Activated T-cell treated with anti-CD3 and anti-CD28 coated beads, Interleukin-2, amount 50 U/mL, for 1 hour (primary cell): ENCODE measurements around the gene MBD5.

Source experiments
- DNase-seq: peaks from one replicate; pipeline ENCODE4 v3.0.0-alpha.2; 2020

Gene MBD5

GRCh38 chr2:148026573-148026972 lies 5.7 kb downstream of the MBD5 start:
- no peak for DNase-seq

- DNase-seq: no peak
Observed at GRCh38 chr2:148027822-148028221, 6.9 kb downstream of the MBD5 start.

GRCh38 chr2:148028781-148029180 lies 7.9 kb downstream of the MBD5 start:
- no peak for DNase-seq

- DNase-seq: no peak
Observed at GRCh38 chr2:148031152-148031551, 10.3 kb downstream of the MBD5 start.

DNA sequence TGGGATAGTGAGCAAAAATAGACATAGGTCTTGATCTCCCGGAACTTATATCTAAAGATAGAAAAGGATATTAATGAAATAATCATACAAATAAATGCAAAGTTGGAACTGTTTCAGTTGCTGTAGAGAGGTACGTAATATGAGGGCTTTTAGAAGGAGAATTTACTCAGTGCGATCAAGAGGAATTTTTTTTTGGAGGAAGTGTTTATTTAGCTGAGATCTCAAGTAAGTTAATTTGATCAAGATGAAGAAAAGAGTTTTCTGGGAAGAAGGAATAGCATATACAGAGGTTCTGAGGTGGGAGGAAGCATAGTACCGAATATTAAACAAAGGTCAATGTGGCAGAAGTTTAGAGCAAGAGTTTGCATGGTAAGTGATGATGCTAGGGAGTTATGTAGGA lies 11.3 kb downstream of the MBD5 start:
- DNase-seq: no peak

DNA sequence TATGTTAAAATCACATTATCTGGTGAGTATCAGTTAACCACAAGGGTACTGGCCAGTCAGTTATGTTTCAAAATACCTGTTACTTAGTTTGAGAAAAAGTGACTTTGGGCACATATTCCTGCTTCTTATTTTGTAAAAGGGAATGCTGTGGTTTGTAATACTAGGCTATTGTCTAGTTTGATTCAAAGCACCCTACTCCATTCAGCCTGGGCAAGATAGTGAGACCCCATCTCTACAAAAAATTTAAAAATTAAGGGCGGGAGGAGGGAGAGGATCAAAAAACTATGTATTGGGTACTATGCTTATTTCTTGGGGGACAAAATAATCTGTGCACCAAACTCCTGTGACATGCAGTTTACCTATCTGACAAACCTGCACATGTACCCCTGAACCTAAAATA lies 18.9 kb downstream of the MBD5 start:
- DNase-seq: no peak

GRCh38 chr2:148042219-148042618 lies 21.3 kb downstream of the MBD5 start:
- no peak for DNase-seq

DNA sequence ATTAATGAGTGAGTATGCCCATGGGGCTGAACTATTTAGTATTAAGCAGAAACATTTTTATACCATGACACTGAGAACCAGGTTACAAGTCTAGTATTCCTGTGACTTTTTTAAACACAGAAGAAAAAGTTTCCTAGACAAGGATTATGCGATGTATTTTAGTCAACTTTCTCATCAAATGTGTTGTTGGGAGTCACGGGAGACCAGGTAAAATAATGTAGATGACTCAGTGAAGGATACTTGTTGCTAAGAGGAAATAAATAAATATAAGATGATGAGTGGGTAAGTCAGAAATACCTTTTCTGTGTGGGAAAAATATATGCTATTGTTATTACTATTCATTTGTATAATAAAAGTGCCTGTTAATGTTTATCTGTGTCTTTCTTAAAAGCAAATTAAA lies 23.4 kb downstream of the MBD5 start:
- no peak for DNase-seq

- DNase-seq: no peak
Observed at GRCh38 chr2:148046802-148047201, 25.9 kb downstream of the MBD5 start.

DNA sequence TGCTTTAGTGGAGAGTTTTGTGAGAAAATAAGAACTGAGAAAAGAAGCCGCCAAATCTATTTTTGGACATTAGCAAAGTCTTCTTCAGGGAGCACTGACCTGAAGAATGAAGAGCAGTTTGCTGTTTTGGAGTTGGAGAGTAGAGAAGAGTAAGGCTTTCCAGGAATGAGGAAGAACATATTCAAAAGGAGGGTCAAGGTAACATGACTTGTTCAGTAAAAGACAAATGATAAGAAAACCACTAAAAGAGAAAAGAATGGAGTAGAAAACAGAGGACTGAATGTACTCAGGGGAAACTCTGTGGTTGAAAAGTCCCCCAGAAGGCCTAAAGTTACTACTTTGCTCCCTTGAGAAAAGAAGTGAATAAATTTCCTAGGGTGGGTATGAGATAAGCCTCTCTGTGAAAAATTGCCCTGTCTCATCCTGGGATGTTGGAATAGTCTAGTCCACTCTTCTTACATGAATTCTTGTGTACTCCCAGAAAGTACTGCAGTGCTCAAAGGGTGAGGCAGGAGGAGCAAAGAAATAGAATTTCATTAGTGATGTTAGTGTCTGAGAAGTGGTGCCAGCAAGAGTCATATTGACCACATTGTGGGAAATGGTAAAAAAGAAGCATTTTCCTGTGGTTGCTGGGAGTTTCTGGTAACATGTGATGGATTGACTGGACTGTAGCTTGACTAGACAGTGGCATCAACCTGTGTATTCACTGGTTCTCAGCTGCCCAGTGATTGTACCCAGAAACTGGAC lies 27.8 kb downstream of the MBD5 start:
- no peak for DNase-seq

GRCh38 chr2:148049284-148049683 lies 28.4 kb downstream of the MBD5 start:
- no peak for DNase-seq

GRCh38 chr2:148052687-148053086 lies 31.8 kb downstream of the MBD5 start:
- DNase-seq: no peak

DNA sequence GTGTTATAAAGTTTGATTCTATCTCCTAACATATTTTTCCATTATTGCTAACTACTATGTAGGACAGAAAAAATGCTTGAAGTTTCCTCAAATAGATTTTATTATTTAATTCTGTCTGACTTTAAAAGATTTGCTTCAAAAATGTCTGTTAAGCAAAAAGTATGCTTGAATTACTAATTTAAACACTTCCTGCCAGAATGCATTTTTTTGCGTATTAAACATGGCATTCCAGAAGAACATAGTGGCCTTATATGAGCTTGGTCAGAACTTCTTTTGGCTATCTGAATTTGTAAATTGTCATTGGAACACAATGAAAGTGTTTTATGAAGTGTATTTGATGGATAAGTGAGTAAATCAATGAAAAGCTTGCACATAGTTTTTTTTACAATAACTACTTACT lies 37.8 kb downstream of the MBD5 start:
- no peak for DNase-seq

DNA sequence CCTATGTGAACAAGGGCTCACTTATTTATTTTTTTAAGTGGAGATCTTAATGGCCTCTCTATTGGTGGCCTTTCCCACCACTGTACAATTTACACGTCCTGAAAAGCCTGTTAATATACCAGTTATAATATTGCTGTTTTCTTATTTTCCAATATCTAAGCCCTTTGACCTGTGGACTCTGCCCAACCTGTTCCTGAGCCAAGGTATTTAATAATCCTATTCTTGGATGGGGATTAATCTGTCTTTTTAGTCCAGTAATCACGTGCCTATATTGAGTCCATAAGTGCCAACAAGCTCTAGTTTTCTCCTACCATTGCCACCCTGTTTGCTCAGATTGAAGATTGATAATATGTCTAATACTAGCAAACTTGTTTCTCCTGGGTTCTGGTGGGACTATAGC lies 42.7 kb downstream of the MBD5 start:
- DNase-seq: no peak

DNA sequence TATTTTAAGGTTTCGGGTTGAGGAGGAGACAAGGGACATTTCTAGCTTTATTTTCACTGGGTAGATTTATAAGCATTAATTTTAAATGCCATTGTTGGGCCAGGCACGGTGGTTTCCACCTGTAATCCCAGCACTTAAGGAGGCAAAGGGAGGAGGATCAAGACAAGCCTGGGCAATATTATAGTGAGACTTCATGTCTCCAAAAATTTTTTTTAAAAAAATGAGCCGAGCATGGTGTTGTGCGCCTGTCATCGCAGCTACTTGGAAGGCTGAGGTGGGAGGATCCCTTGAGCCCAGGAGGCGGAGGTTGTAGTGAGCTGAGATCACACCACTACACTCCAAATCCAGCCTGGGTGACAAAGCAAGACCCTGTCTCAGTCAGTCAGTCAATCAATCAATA lies 45.0 kb downstream of the MBD5 start:
- DNase-seq: no peak

DNA sequence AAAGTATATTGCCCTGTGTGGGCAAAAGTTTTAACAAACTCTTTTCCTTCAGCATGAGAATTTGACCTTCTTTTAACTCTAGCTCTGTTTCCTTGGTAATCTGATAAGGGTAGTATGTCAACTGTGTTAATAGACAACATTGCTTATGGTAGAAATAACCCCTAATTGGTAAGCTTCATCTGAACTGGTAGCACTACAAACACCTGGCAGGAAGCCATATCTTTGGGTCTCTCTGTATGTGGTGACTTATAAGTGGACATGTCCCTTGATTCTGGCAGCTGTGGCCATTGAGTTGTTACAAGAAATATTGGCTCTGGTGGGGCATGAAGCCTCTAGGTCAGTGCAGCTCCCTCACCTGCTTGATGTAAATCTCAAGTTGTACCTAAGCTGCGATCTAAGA lies 46.9 kb downstream of the MBD5 start:
- DNase-seq: no peak

GRCh38 chr2:148071351-148071750 lies 50.5 kb downstream of the MBD5 start:
- DNase-seq: no peak

DNA sequence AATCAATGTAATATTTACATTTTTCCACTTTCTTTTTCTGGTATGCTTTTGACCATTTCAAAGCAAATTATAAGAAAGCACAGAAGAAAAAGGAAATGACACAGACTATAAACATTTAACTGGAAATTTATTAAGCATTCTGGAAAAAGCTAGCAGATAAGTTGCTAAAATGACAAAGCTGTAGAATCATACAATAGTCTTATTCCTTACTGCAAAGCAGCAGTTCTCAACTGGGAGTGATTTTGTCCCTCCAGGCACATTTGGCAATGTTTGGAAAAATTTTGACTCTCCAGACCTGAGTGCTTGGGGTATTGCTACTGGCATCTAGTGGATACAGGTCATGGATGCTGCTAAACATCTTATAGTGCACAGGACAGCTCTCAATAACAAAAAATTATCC lies 75.1 kb downstream of the MBD5 start:
- DNase-seq: no peak

DNA sequence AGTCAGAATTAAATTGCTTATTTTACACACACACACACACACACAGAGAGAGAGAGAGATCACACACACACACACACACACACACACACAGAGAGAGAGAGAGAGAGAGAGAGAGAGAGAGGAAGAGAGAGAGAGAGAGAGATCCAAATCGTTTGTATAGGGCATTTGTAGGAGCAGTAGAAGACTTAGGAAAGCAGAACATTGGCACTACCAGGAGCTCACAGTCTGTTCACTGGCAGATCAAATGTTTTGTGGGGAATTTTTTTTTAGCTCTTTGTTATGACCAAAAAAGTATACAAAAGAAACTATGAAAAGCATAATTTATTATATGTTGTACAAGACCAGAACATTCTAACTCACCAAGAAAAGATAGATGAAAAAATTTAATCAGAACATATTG lies 81.8 kb downstream of the MBD5 start:
- no peak for DNase-seq

- DNase-seq: no peak
Observed at GRCh38 chr2:148103946-148104345, 83.1 kb downstream of the MBD5 start.

DNA sequence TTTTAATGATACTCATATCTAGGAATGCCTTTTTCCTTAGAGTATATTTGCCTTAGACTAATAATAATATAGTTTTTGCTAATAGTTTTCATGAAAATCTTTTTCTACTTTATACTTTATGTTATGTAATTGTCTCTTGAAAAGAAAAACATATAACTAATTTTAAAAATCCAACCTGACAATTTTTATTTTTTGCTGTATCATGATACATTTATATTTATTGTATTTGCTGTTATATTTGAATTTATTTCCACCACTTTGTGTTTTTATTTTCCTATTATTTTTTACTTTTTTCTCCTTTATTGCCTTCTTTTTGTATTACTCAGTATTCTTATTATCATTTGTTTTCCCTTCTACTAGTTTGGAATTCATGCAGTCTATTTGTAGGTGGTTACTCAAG lies 85.4 kb downstream of the MBD5 start:
- DNase-seq: no peak

- DNase-seq: no peak
Observed at GRCh38 chr2:148108385-148108784, 87.5 kb downstream of the MBD5 start.

DNA sequence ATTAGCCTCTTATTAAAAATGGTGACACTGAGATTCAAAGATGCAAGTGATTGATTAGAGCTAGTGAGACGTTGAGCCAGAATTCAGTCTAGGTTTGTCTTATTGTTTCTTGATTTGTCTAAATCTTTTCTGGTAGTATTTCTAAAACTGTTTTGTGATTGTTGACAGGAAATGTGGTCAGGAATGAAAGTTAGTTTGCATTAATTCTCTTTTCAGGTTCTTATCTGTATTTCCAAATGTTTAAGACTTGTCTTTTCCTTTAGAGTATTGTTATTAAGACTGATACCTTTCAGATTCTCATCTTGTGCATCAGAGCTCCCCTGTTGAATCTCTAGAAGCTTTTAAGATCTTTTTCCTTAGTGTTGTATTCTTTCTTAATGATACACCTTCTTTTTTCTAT lies 89.3 kb downstream of the MBD5 start:
- no peak for DNase-seq

GRCh38 chr2:148122788-148123187 lies 101.9 kb downstream of the MBD5 start:
- no peak for DNase-seq

- no peak for DNase-seq
Observed at GRCh38 chr2:148124271-148124670, 103.4 kb downstream of the MBD5 start.

GRCh38 chr2:148130581-148130980 lies 109.7 kb downstream of the MBD5 start:
- DNase-seq: no peak
